LHCN-M2 (cell line): ENCODE data around the gene POLH. TPM values are rescaled to one million over a fixed set of nuclear protein-coding genes. Genes with fewer than 3 reads are reported as not detected.
"Not testable (repeated sequence)": the region's sequence is repeated elsewhere in the genome, so short reads cannot be mapped to it uniquely, and the experiment has no call there.

Experiments used
- DNase-seq: peaks from one replicate; pipeline ENCODE4 v3.0.0-alpha.2; 2012; ENCODE audit warnings: low read depth
- total RNA-seq: library from RNA; depleted of rRNA; stranded (reverse); fragments of >200 nt; gene quantifications from 2 replicates; pipeline ENCODE4 v1.2.3, GENCODE V29; 2014

The POLH gene
- total RNA-seq, 1 experiment from 2014 or later = 45.9 TPM

DNA sequence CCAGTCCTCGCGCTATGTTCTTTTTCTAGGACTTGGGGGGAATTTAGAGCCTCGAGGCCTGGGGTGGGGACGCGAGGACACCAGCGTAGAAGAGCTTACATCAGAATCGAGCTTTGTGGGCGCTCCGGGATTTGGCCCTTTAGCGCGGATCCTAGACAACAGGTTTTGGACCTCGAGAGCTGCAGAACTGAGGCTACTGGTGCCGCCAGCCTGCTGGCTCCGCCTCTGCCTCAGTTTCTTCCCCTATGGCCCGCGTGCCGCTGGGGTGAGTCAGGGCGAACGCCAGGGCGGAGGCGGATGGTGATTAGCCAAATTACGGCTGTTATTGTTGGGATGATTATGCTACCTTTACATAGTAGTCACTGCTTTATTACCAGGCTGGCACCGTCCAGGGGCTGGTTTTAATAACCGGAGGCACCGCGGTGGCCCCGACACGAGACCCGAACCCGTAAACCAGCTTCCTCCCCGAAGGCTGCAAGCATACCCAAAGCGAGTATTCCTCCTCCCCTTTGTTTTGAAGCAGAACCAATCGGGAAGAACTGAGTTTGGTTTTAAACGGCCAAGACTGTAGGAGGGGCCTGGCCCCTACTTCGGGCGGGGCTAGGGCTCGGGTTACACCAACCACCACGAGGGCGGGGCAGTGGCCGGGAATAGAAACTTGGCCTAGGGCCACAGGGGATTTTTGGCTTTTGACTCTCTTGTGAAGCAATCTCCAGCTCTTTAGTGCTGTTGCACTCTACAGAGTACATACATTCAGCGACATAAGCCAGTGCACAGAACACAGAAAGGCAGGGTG, 53.7 kb downstream of the POLH start:
- DNase-seq = peak; percentile 97

GRCh38 chr6:43630980-43631619, 55.1 kb downstream of the POLH start:
- no peak for DNase-seq

- DNase-seq = not testable (repeated sequence)
These were observed 57.0 kb downstream of the POLH start for GRCh38 chr6:43633002-43633401.

GRCh38 chr6:43634702-43635303, 58.8 kb downstream of the POLH start:
- no peak for DNase-seq

GRCh38 chr6:43635387-43636307, 59.7 kb downstream of the POLH start, which contains the start of gene MAD2L1BP:
MAD2L1BP (plus strand) TSS chr6:43635840; CDS start chr6:43635876, 36 bp downstream.
- DNase-seq = peak; percentile 71

- DNase-seq = no peak
These were observed 60.3 kb downstream of the POLH start for GRCh38 chr6:43636308-43636659.

GRCh38 chr6:43639984-43640800, 64.2 kb downstream of the POLH start:
- DNase-seq = no peak

- no peak for DNase-seq
These were observed 69.1 kb downstream of the POLH start, which contains the start of gene RSPH9 for GRCh38 chr6:43644940-43645612. RSPH9 (plus strand) TSS chr6:43645036; CDS start chr6:43645099, 63 bp downstream.

DNA sequence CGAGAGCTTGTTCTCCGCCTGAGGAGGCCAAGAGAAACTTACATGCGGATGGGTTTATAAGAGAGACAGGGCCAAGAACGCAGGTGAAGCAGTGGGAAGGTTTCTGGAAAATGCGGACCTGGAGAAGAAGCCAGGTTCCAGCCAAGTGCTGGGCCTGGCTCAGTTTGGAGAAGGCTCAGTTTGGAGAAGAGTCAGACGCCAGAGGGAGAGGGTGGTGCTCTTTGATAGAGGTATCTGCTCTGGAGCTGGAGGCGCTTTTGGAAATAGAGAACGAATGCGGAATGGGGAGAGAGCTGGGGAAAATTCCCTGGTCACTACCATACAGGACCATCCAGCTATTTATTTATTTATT, 69.6 kb downstream of the POLH start:
- no peak for DNase-seq

DNA sequence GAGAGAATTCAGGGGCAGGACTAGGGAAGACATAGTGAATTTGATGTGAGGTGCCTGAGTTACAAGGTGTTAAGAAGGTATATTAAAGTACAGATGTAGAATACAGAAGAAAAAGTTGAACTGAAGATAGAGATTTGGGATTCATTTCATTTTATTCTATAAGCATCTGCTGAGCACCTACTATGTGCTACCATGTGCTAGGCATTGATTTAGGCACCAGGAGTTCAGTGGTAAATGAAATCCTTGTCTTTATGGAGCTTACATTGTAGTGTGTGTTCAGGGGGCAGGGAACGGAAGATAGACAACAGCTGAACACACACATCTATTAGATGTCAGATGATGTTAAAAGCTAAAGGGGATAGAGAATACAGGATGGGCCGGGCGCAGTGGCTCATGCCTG, 71.6 kb downstream of the POLH start:
- DNase-seq = no peak

DNA sequence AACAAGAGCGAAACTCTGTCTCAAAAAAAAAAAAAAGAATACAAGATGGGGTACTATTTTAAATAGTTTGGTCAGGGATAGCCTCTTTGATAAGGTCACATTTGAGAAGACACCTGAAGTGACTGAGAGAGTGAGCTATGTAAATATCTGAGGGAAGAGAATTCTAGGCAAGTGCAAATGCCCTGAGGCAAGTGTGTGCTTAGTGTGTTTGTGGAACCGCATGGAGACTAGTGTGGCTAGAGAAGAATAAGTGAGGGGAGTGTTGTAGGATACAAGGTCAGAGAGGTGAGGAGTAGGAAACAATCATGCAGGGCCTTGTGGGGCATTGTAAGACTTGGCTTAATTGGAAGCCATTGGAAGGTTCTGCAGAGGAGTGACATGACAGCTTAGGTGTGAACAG, 72.3 kb downstream of the POLH start:
- DNase-seq = no peak

DNA sequence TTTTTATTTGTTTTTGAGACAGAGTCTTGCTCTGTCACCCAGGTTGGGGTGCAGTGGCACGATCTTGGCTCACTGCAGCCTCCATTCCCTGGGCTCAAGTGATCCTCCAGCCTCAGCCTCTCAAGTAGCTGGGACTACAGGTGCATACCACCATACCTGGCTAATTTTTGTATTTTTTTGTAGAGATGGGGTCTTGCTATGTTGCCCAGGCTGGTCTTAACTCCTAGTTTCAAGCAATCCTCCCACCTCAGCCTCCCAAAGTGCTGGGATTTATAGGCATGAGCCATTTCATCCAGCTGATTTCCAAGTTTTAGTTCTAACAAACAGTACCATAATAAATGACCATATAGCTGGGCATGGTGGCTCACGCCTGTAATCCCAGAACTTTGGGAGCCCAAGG, 76.8 kb downstream of the POLH start:
- not testable (repeated sequence) for DNase-seq

GRCh38 chr6:43657221-43657802, 81.3 kb downstream of the POLH start:
- no peak for DNase-seq

GRCh38 chr6:43658161-43658560, 82.2 kb downstream of the POLH start:
- no peak for DNase-seq

DNA sequence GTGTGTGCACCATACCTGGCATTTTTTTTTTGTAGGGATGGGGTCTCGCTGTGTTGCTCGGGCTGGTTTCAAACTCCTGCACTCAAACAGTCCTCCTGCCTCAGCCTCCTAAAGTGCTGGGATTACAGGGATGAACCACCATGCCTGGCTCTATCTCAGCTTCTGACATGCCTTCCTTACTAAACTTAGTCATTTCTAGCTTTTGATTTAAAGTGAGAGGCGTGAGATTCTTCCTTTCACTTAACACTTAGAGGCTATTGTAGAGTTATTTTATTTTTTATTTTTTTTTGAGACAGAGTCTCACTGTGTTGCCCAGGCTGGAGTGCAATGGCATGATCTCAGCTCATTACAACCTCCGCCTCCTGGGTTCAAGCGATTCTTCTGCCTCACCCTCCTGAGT, 87.0 kb downstream of the POLH start:
- not testable (repeated sequence) for DNase-seq
